SK-N-SH (cell line): ENCODE results near the gene CDH23.

ENCODE experiments used
- EP300 ChIP-seq, 2 experiments: IDR thresholded peaks; 2 replicates each; pipeline versions ENCODE4 v1.4.0 to v1.6.1; 2012; ENCODE audit warnings: borderline replicate concordance in 1 of 2, low read depth in 1 of 2, low read length in 1 of 2
- EZH2phosphoT487 ChIP-seq: fragments of 200-600 bp; sonication (generic); IDR thresholded peaks from 2 replicates; pipeline ENCODE4 v1.6.1; 2017; ENCODE audit warnings: low read depth, mixed run types, mild to moderate bottlenecking, antibody characterized with exemption, moderate library complexity, borderline replicate concordance
- SMC3 ChIP-seq: IDR thresholded peaks from 2 replicates; pipeline ENCODE4 v1.6.1; 2012; ENCODE audit warnings: low read depth, low read length, improper control_type of control experiment
- TAF1 ChIP-seq: IDR thresholded peaks from 2 replicates; pipeline ENCODE4 v1.6.1; 2012; ENCODE audit warnings: low read depth, mild to moderate bottlenecking, low read length, moderate library complexity, borderline replicate concordance
- TF ChIP-seq, protein P1 (sequence below): fragments of 200-600 bp; sonication (generic); IDR thresholded peaks from 2 replicates; pipeline ENCODE4 v1.6.1; 2017; ENCODE audit warnings: antibody characterized with exemption, mild to moderate bottlenecking, moderate library complexity
- TF ChIP-seq, protein P2 (sequence below): IDR thresholded peaks from 2 replicates; pipeline ENCODE4; 2012

- TF ChIP-seq, protein P1, sequence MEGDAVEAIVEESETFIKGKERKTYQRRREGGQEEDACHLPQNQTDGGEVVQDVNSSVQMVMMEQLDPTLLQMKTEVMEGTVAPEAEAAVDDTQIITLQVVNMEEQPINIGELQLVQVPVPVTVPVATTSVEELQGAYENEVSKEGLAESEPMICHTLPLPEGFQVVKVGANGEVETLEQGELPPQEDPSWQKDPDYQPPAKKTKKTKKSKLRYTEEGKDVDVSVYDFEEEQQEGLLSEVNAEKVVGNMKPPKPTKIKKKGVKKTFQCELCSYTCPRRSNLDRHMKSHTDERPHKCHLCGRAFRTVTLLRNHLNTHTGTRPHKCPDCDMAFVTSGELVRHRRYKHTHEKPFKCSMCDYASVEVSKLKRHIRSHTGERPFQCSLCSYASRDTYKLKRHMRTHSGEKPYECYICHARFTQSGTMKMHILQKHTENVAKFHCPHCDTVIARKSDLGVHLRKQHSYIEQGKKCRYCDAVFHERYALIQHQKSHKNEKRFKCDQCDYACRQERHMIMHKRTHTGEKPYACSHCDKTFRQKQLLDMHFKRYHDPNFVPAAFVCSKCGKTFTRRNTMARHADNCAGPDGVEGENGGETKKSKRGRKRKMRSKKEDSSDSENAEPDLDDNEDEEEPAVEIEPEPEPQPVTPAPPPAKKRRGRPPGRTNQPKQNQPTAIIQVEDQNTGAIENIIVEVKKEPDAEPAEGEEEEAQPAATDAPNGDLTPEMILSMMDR, result no peak
- TF ChIP-seq, protein P2, sequence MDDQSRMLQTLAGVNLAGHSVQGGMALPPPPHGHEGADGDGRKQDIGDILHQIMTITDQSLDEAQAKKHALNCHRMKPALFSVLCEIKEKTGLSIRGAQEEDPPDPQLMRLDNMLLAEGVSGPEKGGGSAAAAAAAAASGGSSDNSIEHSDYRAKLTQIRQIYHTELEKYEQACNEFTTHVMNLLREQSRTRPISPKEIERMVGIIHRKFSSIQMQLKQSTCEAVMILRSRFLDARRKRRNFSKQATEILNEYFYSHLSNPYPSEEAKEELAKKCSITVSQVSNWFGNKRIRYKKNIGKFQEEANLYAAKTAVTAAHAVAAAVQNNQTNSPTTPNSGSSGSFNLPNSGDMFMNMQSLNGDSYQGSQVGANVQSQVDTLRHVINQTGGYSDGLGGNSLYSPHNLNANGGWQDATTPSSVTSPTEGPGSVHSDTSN, result no peak
- TF ChIP-seq EZH2phosphoT487 (no peak), SMC3 (no peak), EP300 (IDR thresholded peaks at IDR 0.05; ENCODE audit: borderline replicate concordance in 1 of 2, low read depth in 1 of 2, low read length in 1 of 2) (no peak), TAF1 (no peak)
These were observed 414.6 kb downstream of the CDH23 start for GRCh38 chr10:71811351-71811750.
